ENCODE results near the gene CDH5. TPM values are rescaled to one million over a fixed set of nuclear protein-coding genes. Genes with fewer than 3 reads are reported as not detected.

Gene CDH5
- total RNA-seq, 1 experiment from 2014 or later, result not detected

DNA sequence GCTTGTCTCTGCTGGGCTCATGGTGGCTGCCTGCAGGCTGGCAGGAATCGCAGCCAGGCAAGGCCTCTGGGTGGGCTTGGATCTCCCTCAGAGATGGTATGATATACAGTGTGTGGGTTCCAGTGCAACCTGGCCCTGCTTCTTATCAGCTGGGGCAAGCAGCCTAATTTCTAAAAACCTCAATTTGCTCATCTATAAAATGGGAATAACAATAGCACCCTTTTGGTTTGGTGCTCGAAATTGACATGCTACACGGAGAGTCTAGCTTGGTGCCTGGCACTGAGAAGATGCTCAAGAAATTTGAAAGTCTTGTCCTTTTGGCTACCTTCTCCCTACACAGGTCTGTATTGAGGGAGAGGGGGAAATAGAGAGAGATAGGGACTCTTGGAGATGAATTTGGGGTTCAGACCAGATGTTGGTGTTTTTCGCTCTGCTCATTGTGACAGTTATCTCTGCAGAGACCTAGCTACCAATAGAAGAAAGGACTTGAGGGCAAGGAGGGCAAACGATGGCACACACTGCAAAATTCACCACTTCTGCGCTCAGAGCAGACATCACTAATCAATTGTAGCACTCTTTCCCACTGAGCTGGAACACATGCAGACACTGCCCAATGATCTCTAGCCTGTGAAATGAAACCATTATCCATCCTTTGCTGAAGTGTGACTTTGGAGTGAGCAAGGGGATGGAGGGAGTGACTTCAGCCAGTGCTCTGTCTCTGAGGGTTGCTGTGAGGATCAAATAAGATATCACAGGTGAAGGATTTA is 76.2 kb downstream of the CDH5 start:
- BruUV-seq (replicated peaks), result no TSS peak
- no peaks in the 10 kb centered on the region for H3K9me3 ChIP-seq (ENCODE audit: low read length)
- H3K9me2 ChIP-seq (replicated peaks; ENCODE audit: low read length), result no peaks in the 10 kb centered on the region
- POLR2A ChIA-PET (ENCODE audit: unreplicated experiment), result no interaction called here
- intact Hi-C loops (cut with micrococcal nuclease), result no loop called here
- TF ChIP-seq, protein P1, sequence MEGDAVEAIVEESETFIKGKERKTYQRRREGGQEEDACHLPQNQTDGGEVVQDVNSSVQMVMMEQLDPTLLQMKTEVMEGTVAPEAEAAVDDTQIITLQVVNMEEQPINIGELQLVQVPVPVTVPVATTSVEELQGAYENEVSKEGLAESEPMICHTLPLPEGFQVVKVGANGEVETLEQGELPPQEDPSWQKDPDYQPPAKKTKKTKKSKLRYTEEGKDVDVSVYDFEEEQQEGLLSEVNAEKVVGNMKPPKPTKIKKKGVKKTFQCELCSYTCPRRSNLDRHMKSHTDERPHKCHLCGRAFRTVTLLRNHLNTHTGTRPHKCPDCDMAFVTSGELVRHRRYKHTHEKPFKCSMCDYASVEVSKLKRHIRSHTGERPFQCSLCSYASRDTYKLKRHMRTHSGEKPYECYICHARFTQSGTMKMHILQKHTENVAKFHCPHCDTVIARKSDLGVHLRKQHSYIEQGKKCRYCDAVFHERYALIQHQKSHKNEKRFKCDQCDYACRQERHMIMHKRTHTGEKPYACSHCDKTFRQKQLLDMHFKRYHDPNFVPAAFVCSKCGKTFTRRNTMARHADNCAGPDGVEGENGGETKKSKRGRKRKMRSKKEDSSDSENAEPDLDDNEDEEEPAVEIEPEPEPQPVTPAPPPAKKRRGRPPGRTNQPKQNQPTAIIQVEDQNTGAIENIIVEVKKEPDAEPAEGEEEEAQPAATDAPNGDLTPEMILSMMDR (conservative IDR thresholded peaks at IDR 0.05; ENCODE audit: low read depth, low read length), result no peak
- TF ChIP-seq EZH2phosphoT487 (IDR thresholded peaks at IDR 0.05; ENCODE audit: borderline replicate concordance, low read length), result no peak
- no peak for TF ChIP-seq EZH2 (IDR thresholded peaks at IDR 0.05; ENCODE audit: low read length, unreplicated experiment)
- H3K9ac ChIP-seq (ENCODE audit: low read length), result no peak overlapping the region
- H3K4me3 ChIP-seq (ENCODE audit: low read length), result no peak overlapping the region
- no peaks in the 10 kb centered on the region; the same call in 1 of the 2 replicates for H3K4me1 ChIP-seq (ENCODE audit: insufficient read depth, low read length)
- no peak overlapping the region for H3K4me2 ChIP-seq (ENCODE audit: low read length)
- H3K79me2 ChIP-seq (ENCODE audit: low read length), result no peaks in the 10 kb centered on the region
- no peak overlapping the region for H2AFZ ChIP-seq (ENCODE audit: low read length)
- H4K20me1 ChIP-seq (ENCODE audit: low read length), result no peaks in the 10 kb centered on the region
- ATAC-seq, result no peak
- H3K27ac ChIP-seq (ENCODE audit: low read length), result no peak overlapping the region
- CTCF ChIA-PET, result no interaction called here
- H3F3A ChIP-seq (ENCODE audit: low read length, unreplicated experiment), result no peaks in the 10 kb centered on the region
- no peaks in the 10 kb centered on the region for H3K36me3 ChIP-seq (ENCODE audit: low read depth, low read length)
- DNase-seq, result no peak
- H3K27me3 ChIP-seq (ENCODE audit: low read length), result no peaks in the 10 kb centered on the region

DNA sequence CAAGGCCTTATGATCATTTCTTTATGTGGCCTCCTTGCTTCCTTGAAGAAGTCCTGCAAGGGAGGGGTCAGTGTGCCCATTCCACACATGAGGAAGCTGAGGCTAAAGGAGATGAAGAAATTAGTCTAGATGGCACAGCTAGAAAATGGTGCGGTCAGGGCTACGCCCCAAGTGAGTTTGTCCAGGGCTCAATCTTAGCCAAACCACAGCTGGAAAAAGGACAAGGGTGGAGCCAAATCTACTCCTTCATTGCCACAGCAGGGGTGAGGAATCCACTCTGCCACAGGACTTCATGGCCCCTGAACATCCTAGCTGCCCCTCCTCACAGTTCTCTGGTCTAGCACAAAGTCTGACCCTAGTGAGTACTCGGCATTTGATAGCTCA is 76.8 kb downstream of the CDH5 start:
- TF ChIP-seq EZH2phosphoT487 (IDR thresholded peaks at IDR 0.05; ENCODE audit: borderline replicate concordance, low read length) (no peak), EZH2 (IDR thresholded peaks at IDR 0.05; ENCODE audit: low read length, unreplicated experiment) (no peak)
- TF ChIP-seq, protein P1 (conservative IDR thresholded peaks at IDR 0.05; ENCODE audit: low read depth, low read length), result no peak
- ATAC-seq (no peak), DNase-seq (no peak)
- H2AFZ ChIP-seq (ENCODE audit: low read length), result no peak overlapping the region
- H4K20me1 ChIP-seq (ENCODE audit: low read length), result no peaks in the 10 kb centered on the region
- no peaks in the 10 kb centered on the region for H3K36me3 ChIP-seq (ENCODE audit: low read depth, low read length)
- H3K79me2 ChIP-seq (ENCODE audit: low read length), result no peaks in the 10 kb centered on the region
- intact Hi-C loops (cut with micrococcal nuclease), result no loop called here
- H3K9me2 ChIP-seq (replicated peaks; ENCODE audit: low read length), result no peaks in the 10 kb centered on the region
- no peak overlapping the region for H3K4me2 ChIP-seq (ENCODE audit: low read length)
- POLR2A ChIA-PET (ENCODE audit: unreplicated experiment), result no interaction called here
- H3K9ac ChIP-seq (ENCODE audit: low read length), result no peak overlapping the region
- no peaks in the 10 kb centered on the region for H3K9me3 ChIP-seq (ENCODE audit: low read length)
- H3K4me1 ChIP-seq (ENCODE audit: insufficient read depth, low read length), result no peaks in the 10 kb centered on the region; the same call in 1 of the 2 replicates
- BruUV-seq (replicated peaks), result no TSS peak
- CTCF ChIA-PET, result interaction anchor here (0.7 kb wide), 1 partner anchor 36 kb away, joined by 3 read pairs; no protein-coding TSS in a partner anchor
- no peaks in the 10 kb centered on the region for H3K27me3 ChIP-seq (ENCODE audit: low read length)
- H3F3A ChIP-seq (ENCODE audit: low read length, unreplicated experiment), result no peaks in the 10 kb centered on the region
- H3K4me3 ChIP-seq (ENCODE audit: low read length), result no peak overlapping the region
- H3K27ac ChIP-seq (ENCODE audit: low read length), result no peak overlapping the region

DNA sequence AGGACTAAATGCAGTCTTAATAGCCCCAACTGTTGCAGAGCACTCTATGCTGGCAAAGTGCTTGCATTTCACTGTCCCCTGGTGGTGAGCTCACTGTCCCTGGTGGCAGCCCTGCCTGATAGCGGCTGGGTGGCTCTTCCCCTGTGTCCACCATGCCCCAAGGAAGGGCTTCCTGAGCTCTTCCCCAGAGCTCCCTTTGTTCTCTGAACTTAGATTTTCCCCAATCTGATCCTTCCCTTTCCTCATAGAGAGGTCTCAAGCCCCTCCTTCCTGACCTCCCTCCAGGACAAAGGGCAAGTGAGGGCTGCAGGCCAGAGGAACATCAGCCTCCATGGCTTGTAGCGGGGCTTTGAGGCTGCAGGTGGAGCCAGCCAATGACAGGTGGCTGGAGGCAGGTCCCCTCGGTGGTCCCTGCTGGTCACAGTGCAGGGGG is 77.6 kb downstream of the CDH5 start:
- intact Hi-C loops (cut with micrococcal nuclease), result no loop called here
- ATAC-seq, result no peak; the same call in 1 of the 2 replicates
- CTCF ChIA-PET, result interaction anchor here (0.7 kb wide), 1 partner anchor 37 kb away, joined by 3 read pairs; no protein-coding TSS in a partner anchor

More for the DNA sequence above, 77.6 kb downstream of the CDH5 start:
- no peak overlapping the region for H3K27ac ChIP-seq (ENCODE audit: low read length)
- H3K27me3 ChIP-seq (ENCODE audit: low read length), result no peaks in the 10 kb centered on the region
- no peaks in the 10 kb centered on the region for H3K9me2 ChIP-seq (replicated peaks; ENCODE audit: low read length)
- H3K4me2 ChIP-seq (ENCODE audit: low read length), result no peak overlapping the region
- no peak overlapping the region for H3K4me3 ChIP-seq (ENCODE audit: low read length)
- H3F3A ChIP-seq (ENCODE audit: low read length, unreplicated experiment), result no peaks in the 10 kb centered on the region
- H3K9ac ChIP-seq (ENCODE audit: low read length), result no peak overlapping the region
- POLR2A ChIA-PET (ENCODE audit: unreplicated experiment), result no interaction called here
- no peaks in the 10 kb centered on the region for H4K20me1 ChIP-seq (ENCODE audit: low read length)
- no peaks in the 10 kb centered on the region for H3K9me3 ChIP-seq (ENCODE audit: low read length)
- TF ChIP-seq, protein P1 (conservative IDR thresholded peaks at IDR 0.05; ENCODE audit: low read depth, low read length), result peak; percentile 20; the same call in 1 of the 2 replicates
- no peak for TF ChIP-seq EZH2phosphoT487 (IDR thresholded peaks at IDR 0.05; ENCODE audit: borderline replicate concordance, low read length)
- no peak for DNase-seq
- H3K36me3 ChIP-seq (ENCODE audit: low read depth, low read length), result no peaks in the 10 kb centered on the region
- H3K79me2 ChIP-seq (ENCODE audit: low read length), result no peaks in the 10 kb centered on the region
- BruUV-seq (replicated peaks), result no TSS peak
- H3K4me1 ChIP-seq (ENCODE audit: insufficient read depth, low read length), result no peaks in the 10 kb centered on the region; the same call in 1 of the 2 replicates
- no peak overlapping the region for H2AFZ ChIP-seq (ENCODE audit: low read length)

All from PC-3 (cell line).